MCF 10A (cell line): Measurements from ENCODE around the gene AGPS. TPM values are rescaled to one million over a fixed set of nuclear protein-coding genes. Genes with fewer than 3 reads are reported as not detected.
A peak's percentile ranks its signal among the peaks of the same experiment; 100 is the strongest.
"Not testable (repeated sequence)": the region's sequence is repeated elsewhere in the genome, so short reads cannot be mapped to it uniquely, and the experiment has no call there.

Source experiments
- BruUV-seq: library from RNA; stranded (reverse); fragments of 400-500 nt; replicated peaks from 2 replicates; lab custom pipeline; 2021; lab: Mats Ljungman, UMichigan
- CTCF ChIA-PET: fragments of 300-600 bp; sonication (Branson Sonifier 250); formaldehyde crosslinking; extraction: SDS; loops from one replicate; lab custom pipeline; 2021; ENCODE audit warnings: antibody characterized with exemption, inconsistent platforms; lab: Yijun Ruan, JAX
- POLR2A ChIA-PET: fragments of 300-600, 350-650 bp; sonication (Branson Sonifier 250); formaldehyde crosslinking; extraction: SDS; loops from one replicate; lab custom pipeline; 2020; ENCODE audit warnings: antibody characterized with exemption, inconsistent platforms; lab: Yijun Ruan, JAX
- DNase-seq: peaks from one replicate; pipeline ENCODE4 v3.0.0-alpha.2; 2018; ENCODE audit not compliant: unreplicated experiment
- H3K27ac Mint-ChIP-seq: one replicate; pipeline ENCODE4 v1.8.0; 2022; ENCODE audit warnings: mild to moderate bottlenecking, low read depth, mixed read lengths; ENCODE audit not compliant: unreplicated experiment
- H3K27me3 Mint-ChIP-seq: one replicate; pipeline ENCODE4 v1.8.0; 2022; ENCODE audit warnings: mixed read lengths; ENCODE audit not compliant: insufficient read depth, unreplicated experiment
- H3K36me3 Mint-ChIP-seq: one replicate; pipeline ENCODE4 v1.8.0; 2022; ENCODE audit warnings: mild to moderate bottlenecking, moderate library complexity, mixed read lengths; ENCODE audit not compliant: insufficient read depth, unreplicated experiment
- H3K4me1 Mint-ChIP-seq: one replicate; pipeline ENCODE4 v1.8.0; 2022; ENCODE audit warnings: mixed read lengths; ENCODE audit not compliant: insufficient read depth, unreplicated experiment
- H3K4me3 Mint-ChIP-seq: one replicate; pipeline ENCODE4 v1.8.0; 2022; ENCODE audit warnings: mild to moderate bottlenecking, moderate library complexity, mixed read lengths; ENCODE audit not compliant: unreplicated experiment
- H3K9me3 Mint-ChIP-seq: one replicate; pipeline ENCODE4 v1.8.0; 2022; ENCODE audit warnings: mixed read lengths; ENCODE audit not compliant: unreplicated experiment
- CTCF ChIP-seq: fragments of 200-600 bp; IDR thresholded peaks from one replicate; pipeline ENCODE4 v1.8.0; 2022; ENCODE audit warnings: antibody characterized with exemption, mild to moderate bottlenecking; ENCODE audit not compliant: unreplicated experiment
- intact Hi-C: fragments of 100-400 bp; cut with micrococcal nuclease; formaldehyde crosslinking; loops from 2 replicates; pipeline ENCODE4 v1.14.1; 2022
- total RNA-seq: library from RNA; stranded (reverse); gene quantifications from 2 replicates; pipeline ENCODE4 v1.2.3, GENCODE V29; 2022

Gene AGPS
- total RNA-seq, 1 experiment from 2014 or later = 49.5 TPM

- DNase-seq = no peak
- peaks cover 34% of the 10 kb centered on the region for H3K9me3 Mint-ChIP-seq
- POLR2A ChIA-PET = interaction anchor here (0.6 kb wide), 1 partner anchor 163 kb away, joined by 3 read pairs; the partner anchor contains the start of gene NFE2L2
- no peak overlapping the region for H3K27ac Mint-ChIP-seq
- no peak overlapping the region for H3K4me3 Mint-ChIP-seq
- BruUV-seq = no TSS peak
- TF ChIP-seq CTCF = no peak
- H3K27me3 Mint-ChIP-seq = no peaks in the 10 kb centered on the region
- H3K4me1 Mint-ChIP-seq = no peaks in the 10 kb centered on the region
- peaks cover 14% of the 10 kb centered on the region for H3K36me3 Mint-ChIP-seq
- CTCF ChIA-PET = no interaction called here
- intact Hi-C loops = no loop called here
Measured at GRCh38 chr2:177427316-177427715, 34.7 kb downstream of the AGPS start.

- DNase-seq, intact Hi-C loops, H3K27me3 Mint-ChIP-seq, H3K27ac Mint-ChIP-seq, H3K4me1 Mint-ChIP-seq, H3K4me3 Mint-ChIP-seq, BruUV-seq: not testable (repeated sequence)
- POLR2A ChIA-PET = interaction anchor here (0.6 kb wide), 2 partner anchors 23 to 163 kb away, joined by 3 read pairs; partner anchors contain the start of gene NFE2L2
- H3K36me3 Mint-ChIP-seq = peaks cover 14% of the 10 kb centered on the region
- H3K9me3 Mint-ChIP-seq = peaks cover 40% of the 10 kb centered on the region
- CTCF ChIA-PET = interaction anchor here (0.6 kb wide), 1 partner anchor 83 kb away, joined by 4 read pairs; no protein-coding TSS in a partner anchor
Measured at GRCh38 chr2:177427936-177428335, 35.4 kb downstream of the AGPS start.

GRCh38 chr2:177429688-177430325, 37.2 kb downstream of the AGPS start:
- H3K4me3 Mint-ChIP-seq = no peak overlapping the region
- CTCF ChIA-PET = interaction anchor here (0.9 to 1.2 kb wide), 2 partner anchors 14 to 300 kb away, joined by 3 to 4 read pairs; no protein-coding TSS in a partner anchor

GRCh38 chr2:177430411-177430810, 37.8 kb downstream of the AGPS start:
- Mint-ChIP-seq H3K36me3 (peaks cover 17% of the 10 kb centered on the region), H3K9me3 (peaks cover 49% of the 10 kb centered on the region), H3K4me1 (no peaks in the 10 kb centered on the region), H3K4me3 (no peak overlapping the region), H3K27me3 (no peaks in the 10 kb centered on the region), H3K27ac (no peak overlapping the region)
- no peak for DNase-seq
- ChIA-PET POLR2A (no interaction called here), CTCF (interaction anchor here (0.8 to 1.2 kb wide), 2 partner anchors 95 to 299 kb away, joined by 3 to 4 read pairs; no protein-coding TSS in a partner anchor)
- intact Hi-C loops = no loop called here
- no peak for TF ChIP-seq CTCF
- BruUV-seq = no TSS peak

More at GRCh38 chr2:177429688-177430325, 37.2 kb downstream of the AGPS start:
- POLR2A ChIA-PET = interaction anchor here (1.2 kb wide), 1 partner anchor 36 kb away, joined by 3 read pairs; no protein-coding TSS in a partner anchor
- TF ChIP-seq CTCF = no peak
- H3K27ac Mint-ChIP-seq = no peak overlapping the region
- peaks cover 17% of the 10 kb centered on the region for H3K36me3 Mint-ChIP-seq
- H3K27me3 Mint-ChIP-seq = no peaks in the 10 kb centered on the region
- intact Hi-C loops = no loop called here
- DNase-seq = peak; percentile 53
- no peaks in the 10 kb centered on the region for H3K4me1 Mint-ChIP-seq
- no TSS peak for BruUV-seq
- peaks cover 43% of the 10 kb centered on the region for H3K9me3 Mint-ChIP-seq

- not testable (repeated sequence) for H3K4me1 Mint-ChIP-seq
- CTCF ChIA-PET = interaction anchor here (0.8 to 1.2 kb wide), 2 partner anchors 96 to 298 kb away, joined by 3 to 4 read pairs; no protein-coding TSS in a partner anchor
- H3K36me3 Mint-ChIP-seq = peaks cover 19% of the 10 kb centered on the region
Measured at GRCh38 chr2:177431111-177431725, 38.6 kb downstream of the AGPS start.

More at GRCh38 chr2:177431111-177431725, 38.6 kb downstream of the AGPS start:
- H3K4me3 Mint-ChIP-seq, intact Hi-C loops, H3K27me3 Mint-ChIP-seq, POLR2A ChIA-PET, H3K27ac Mint-ChIP-seq, DNase-seq, BruUV-seq: not testable (repeated sequence)
- peaks cover 51% of the 10 kb centered on the region for H3K9me3 Mint-ChIP-seq
